IMR-90 (cell line): ENCODE results near the gene CAVIN4. TPM values are rescaled to one million over a fixed set of nuclear protein-coding genes. Genes with fewer than 3 reads are reported as not detected.

Source experiments
- ATAC-seq: fragments of 200-7000 bp; cut with Tn5 transposase; 2 replicates; pipeline ENCODE4 v1.9.1; 2020; ENCODE audit warnings: low read depth, mild to moderate bottlenecking, moderate library complexity
- BruUV-seq: library from RNA; stranded (reverse); fragments of 400-500 nt; replicated peaks from 2 replicates; lab custom pipeline; 2021; lab: Mats Ljungman, UMichigan
- CTCF ChIA-PET: fragments of 300-600 bp; formaldehyde crosslinking; extraction: SDS; loops from one replicate; lab custom pipeline; 2021; ENCODE audit warnings: antibody characterized with exemption; lab: Yijun Ruan, JAX
- POLR2A ChIA-PET: fragments of 300-600 bp; sonication (Branson Sonifier 250); formaldehyde crosslinking; loops from one replicate; lab custom pipeline; 2022; ENCODE audit warnings: antibody characterized with exemption; ENCODE audit not compliant: unreplicated experiment; lab: Charles Lee
- DNase-seq: peaks from one replicate; pipeline ENCODE4 v3.0.0; 2013
- H2AFZ ChIP-seq: replicated peaks from 2 replicates; pipeline ENCODE3; 2013; ENCODE audit warnings: low read length, mild to moderate bottlenecking; ENCODE audit not compliant: poor library complexity
- H2AK5ac ChIP-seq: 2 replicates; pipeline ENCODE4 v1.6.1; 2013; ENCODE audit warnings: low read depth, low read length, inconsistent platforms
- H2AK9ac ChIP-seq: replicated peaks from 2 replicates; pipeline ENCODE3; 2013; ENCODE audit warnings: mild to moderate bottlenecking, low read depth, low read length, moderate library complexity; ENCODE audit not compliant: poor library complexity
- H2BK120ac ChIP-seq: 2 replicates; pipeline ENCODE4 v1.6.1; 2013; ENCODE audit warnings: low read depth, low read length, inconsistent platforms
- H2BK15ac ChIP-seq: 3 replicates; pipeline ENCODE4 v1.6.1; 2013; ENCODE audit warnings: low read depth, low read length, inconsistent platforms
- H2BK20ac ChIP-seq: 2 replicates; pipeline ENCODE4 v1.6.1; 2013; ENCODE audit warnings: low read depth, mild to moderate bottlenecking, inconsistent platforms, low read length, moderate library complexity
- H2BK5ac ChIP-seq: 2 replicates; pipeline ENCODE4 v1.6.1; 2013; ENCODE audit warnings: mild to moderate bottlenecking, low read depth, low read length, inconsistent platforms; ENCODE audit not compliant: poor library complexity, severe bottlenecking
- H3K14ac ChIP-seq: replicated peaks from 2 replicates; pipeline ENCODE4 v1.6.1; 2013; ENCODE audit warnings: low read depth, low read length, inconsistent platforms
- H3K18ac ChIP-seq: 2 replicates; pipeline ENCODE4 v1.6.1; 2013; ENCODE audit warnings: low read depth, low read length, control low read depth
- H3K23ac ChIP-seq: 2 replicates; pipeline ENCODE4 v1.6.1; 2013; ENCODE audit warnings: low read depth, low read length, inconsistent platforms
- H3K27ac ChIP-seq: 2 replicates; pipeline ENCODE4 v1.5.1; 2013; ENCODE audit warnings: mild to moderate bottlenecking, control low read depth, low read length; ENCODE audit not compliant: insufficient read depth
- H3K27me3 ChIP-seq: 2 replicates; pipeline ENCODE4 v1.6.1; 2013; ENCODE audit warnings: low read length; ENCODE audit not compliant: control insufficient read depth, insufficient read depth
- H3K36me3 ChIP-seq: 2 replicates; pipeline ENCODE4 v1.6.1; 2013; ENCODE audit warnings: low read length, mixed read lengths; ENCODE audit not compliant: control insufficient read depth, insufficient read depth
- H3K4ac ChIP-seq: 2 replicates; pipeline ENCODE4 v1.6.1; 2013; ENCODE audit warnings: low read depth, low read length, inconsistent platforms
- H3K4me1 ChIP-seq: 2 replicates; pipeline ENCODE4 v1.6.1; 2013; ENCODE audit warnings: low read length, mixed read lengths; ENCODE audit not compliant: control insufficient read depth, insufficient read depth
- H3K4me2 ChIP-seq: 2 replicates; pipeline ENCODE4 v1.6.1; 2013; ENCODE audit warnings: low read depth, mild to moderate bottlenecking, control low read depth, low read length, moderate library complexity
- H3K4me3 ChIP-seq: 2 replicates; pipeline ENCODE4 v1.5.1; 2013; ENCODE audit warnings: low read depth, mild to moderate bottlenecking, control low read depth, low read length, moderate library complexity; ENCODE audit not compliant: insufficient read depth
- H3K56ac ChIP-seq: 2 replicates; pipeline ENCODE4 v1.6.1; 2013; ENCODE audit warnings: low read length, inconsistent platforms; ENCODE audit not compliant: insufficient read depth; ENCODE audit errors: extremely low read depth
- H3K79me1 ChIP-seq, 2 experiments: 2 replicates each; pipeline ENCODE4 v1.6.1; 2013; ENCODE audit warnings: low read length in 2 of 2, inconsistent platforms in 1 of 2, low read depth in 1 of 2
- H3K9ac ChIP-seq: 2 replicates; pipeline ENCODE4 v1.6.1; 2013; ENCODE audit warnings: low read depth, low read length, control low read depth
- H3K9me1 ChIP-seq: 2 replicates; pipeline ENCODE4 v1.6.1; 2013; ENCODE audit warnings: low read length, inconsistent platforms; ENCODE audit not compliant: insufficient read depth
- H3K9me3 ChIP-seq: 2 replicates; pipeline ENCODE4 v1.6.1; 2013; ENCODE audit warnings: low read length; ENCODE audit not compliant: control insufficient read depth, insufficient read depth
- H4K20me1 ChIP-seq: 2 replicates; pipeline ENCODE4 v1.6.1; 2013; ENCODE audit warnings: low read length, inconsistent platforms; ENCODE audit not compliant: insufficient read depth
- H4K5ac ChIP-seq: 2 replicates; pipeline ENCODE4 v1.6.1; 2013; ENCODE audit warnings: mild to moderate bottlenecking, low read depth, low read length, control low read depth
- H4K8ac ChIP-seq, 2 experiments: 2 replicates each; pipeline ENCODE4 v1.6.1; 2013; ENCODE audit warnings: low read depth in 2 of 2, low read length in 2 of 2, control low read depth in 1 of 2, inconsistent platforms in 1 of 2
- H4K91ac ChIP-seq: 2 replicates; pipeline ENCODE4 v1.6.1; 2013; ENCODE audit warnings: low read depth, low read length, inconsistent platforms; ENCODE audit not compliant: insufficient read depth
- CEBPB ChIP-seq: IDR thresholded peaks from 2 replicates; pipeline ENCODE4 v1.6.1; 2012; ENCODE audit warnings: low read depth, low read length, improper control_type of control experiment
- MAZ ChIP-seq: IDR thresholded peaks from 2 replicates; pipeline ENCODE4 v1.6.1; 2012; ENCODE audit warnings: low read depth, mild to moderate bottlenecking, low read length, improper control_type of control experiment, moderate library complexity, borderline replicate concordance
- NFE2L2 ChIP-seq: fragments of 150-350 bp; IDR thresholded peaks from 2 replicates; pipeline ENCODE4 v1.6.1; 2016; ENCODE audit warnings: low read depth, mild to moderate bottlenecking, low read length
- POLR2A ChIP-seq: IDR thresholded peaks from 2 replicates; pipeline ENCODE4 v1.6.1; 2012; ENCODE audit warnings: mild to moderate bottlenecking, low read depth, low read length
- RAD21 ChIP-seq: IDR thresholded peaks from 2 replicates; pipeline ENCODE4 v1.6.1; 2012; ENCODE audit warnings: low read length, improper control_type of control experiment
- RFX5 ChIP-seq: IDR thresholded peaks from 2 replicates; pipeline ENCODE4 v1.8.0; 2012; ENCODE audit warnings: low read depth, mild to moderate bottlenecking, low read length, moderate library complexity
- SMC3 ChIP-seq: fragments of 150-350 bp; IDR thresholded peaks from 2 replicates; pipeline ENCODE4 v1.6.1; 2016; ENCODE audit warnings: low read depth, mild to moderate bottlenecking, antibody characterized with exemption, low read length, moderate library complexity
- WGBS, 2 experiments: methylation state at CpG; one replicate each; pipeline versions ENCODE4 v1.1.5 to v1.1.7; 2013; ENCODE audit warnings: missing lambda C conversion rate in 2 of 2; ENCODE audit not compliant: insufficient read length in 1 of 2; ENCODE audit errors: extremely low coverage in 2 of 2; 5-methylcytosine and 5-hydroxymethylcytosine counted together
- dilution Hi-C: fragments of 300-500 bp; cut with HindIII; formaldehyde crosslinking; loops from one replicate; pipeline ENCODE4 v1.14.3; 2018; ENCODE audit warnings: low sequenced_read_pairs; ENCODE audit not compliant: unreplicated experiment
- in situ Hi-C: fragments of 300-500 bp; cut with MboI; formaldehyde crosslinking; loops from 3 replicates; pipeline ENCODE4 v1.14.3; 2019; ENCODE audit warnings: low sequenced_read_pairs, inconsistent platforms, mixed read lengths
- intact Hi-C: fragments of 100-400 bp; cut with micrococcal nuclease; formaldehyde crosslinking; loops from 2 replicates; pipeline ENCODE4 v1.10.0; 2022
- polyA plus RNA-seq, 3 experiments: library from polyadenylated mRNA; depleted of rRNA; stranded (reverse); fragments of >200 nt; gene quantifications; 2 replicates each; pipeline ENCODE4 v1.2.3, GENCODE V29; 2012; ENCODE audit warnings: low replicate concordance in 1 of 3
- total RNA-seq: library from RNA; depleted of rRNA; stranded (reverse); fragments of >200 nt; gene quantifications from 2 replicates; pipeline ENCODE4 v1.2.3, GENCODE V29; 2012
- TF ChIP-seq, protein P1 (sequence below): fragments of 150-350 bp; IDR thresholded peaks from 2 replicates; pipeline ENCODE4 v1.6.1; 2017; ENCODE audit warnings: mild to moderate bottlenecking, antibody characterized with exemption, low read length, low read depth
- TF ChIP-seq, protein P2 (sequence below): fragments of 150-350 bp; IDR thresholded peaks from 2 replicates; pipeline ENCODE4 v1.6.1; 2016; ENCODE audit warnings: low read depth, mild to moderate bottlenecking, low read length, moderate library complexity, borderline replicate concordance
- TF ChIP-seq, protein P3 (sequence below): conservative IDR thresholded peaks from 2 replicates; pipeline ENCODE4 v1.5.1; 2012; ENCODE audit warnings: mild to moderate bottlenecking, low read depth, low read length, improper control_type of control experiment

CAVIN4 gene
- total and polyA plus RNA-seq, 2 of the 4 experiments (the other 2 are of a cell fraction) = 2.2 to 2.6 TPM

DNA sequence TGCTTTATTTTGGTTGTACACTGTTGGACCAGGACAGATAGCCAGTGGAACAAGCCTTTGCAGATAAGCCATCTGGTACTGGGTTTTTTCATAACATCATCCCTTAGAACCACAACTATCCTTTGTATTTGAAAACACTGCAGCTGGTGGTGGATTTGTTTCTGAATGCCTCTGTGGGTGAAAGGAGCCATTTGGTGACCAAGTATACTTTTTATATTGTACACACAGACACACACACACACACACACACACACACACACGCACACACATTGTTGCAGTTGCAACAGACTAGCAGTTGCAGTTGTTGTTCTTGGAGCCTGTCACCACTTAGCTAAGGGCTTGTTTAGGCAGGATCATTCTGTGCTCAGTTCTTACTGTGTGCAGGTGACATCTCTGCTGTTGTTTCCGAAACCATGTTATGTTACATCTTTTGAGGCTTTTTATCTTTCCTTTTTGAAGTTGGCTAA lies 22.9 kb upstream of the CAVIN4 start:
- Histone ChIP-seq H3K79me1 (no peaks in the 10 kb centered on the region), H2AFZ (no peak overlapping the region), H3K4me1 (0 out of 2 replicates have a peak, but pooled peaks cover 1% of the 10 kb centered on the region), H3K56ac (no peak overlapping the region), H3K27me3 (no peaks in the 10 kb centered on the region), H3K4me2 (no peak overlapping the region), H4K91ac (no peak overlapping the region), H3K36me3 (no peaks in the 10 kb centered on the region), H2BK15ac (no peak overlapping the region), H2BK5ac (no peak overlapping the region), H2AK5ac (no peak overlapping the region), H3K4ac (no peak overlapping the region), H3K9me3 (no peaks in the 10 kb centered on the region), H4K8ac (no peak overlapping the region), H3K27ac (no peak overlapping the region), H3K18ac (no peak overlapping the region), H2BK20ac (no peak overlapping the region), H3K9ac (no peak overlapping the region), H3K4me3 (no peak overlapping the region), H3K14ac (no peak overlapping the region), H2AK9ac (no peak overlapping the region), H3K9me1 (0 out of 2 replicates have a peak, but pooled peaks cover 3% of the 10 kb centered on the region), H4K5ac (no peak overlapping the region), H2BK120ac (no peak overlapping the region), H4K20me1 (no peaks in the 10 kb centered on the region), H3K23ac (no peak overlapping the region)
- ChIA-PET POLR2A (no interaction called here), CTCF (interaction anchor here (0.5 kb wide), 1 partner anchor 342 kb away, joined by 3 read pairs; no protein-coding TSS in a partner anchor)
- peak; percentile 69 for ATAC-seq
- in situ Hi-C loops (no loop called here), dilution Hi-C loops (no loop called here), intact Hi-C loops (no loop called here)
- DNase-seq = peak; percentile 64
- no CpG with 5 or more reads among the region's 2 CpGs for WGBS, 2 experiments
- no TSS peak for BruUV-seq
- TF ChIP-seq, protein P1, sequence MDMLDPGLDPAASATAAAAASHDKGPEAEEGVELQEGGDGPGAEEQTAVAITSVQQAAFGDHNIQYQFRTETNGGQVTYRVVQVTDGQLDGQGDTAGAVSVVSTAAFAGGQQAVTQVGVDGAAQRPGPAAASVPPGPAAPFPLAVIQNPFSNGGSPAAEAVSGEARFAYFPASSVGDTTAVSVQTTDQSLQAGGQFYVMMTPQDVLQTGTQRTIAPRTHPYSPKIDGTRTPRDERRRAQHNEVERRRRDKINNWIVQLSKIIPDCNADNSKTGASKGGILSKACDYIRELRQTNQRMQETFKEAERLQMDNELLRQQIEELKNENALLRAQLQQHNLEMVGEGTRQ = no peak
- no peak for TF ChIP-seq MAZ
- no peak for TF ChIP-seq CEBPB
- TF ChIP-seq SMC3 = no peak
- TF ChIP-seq, protein P2, sequence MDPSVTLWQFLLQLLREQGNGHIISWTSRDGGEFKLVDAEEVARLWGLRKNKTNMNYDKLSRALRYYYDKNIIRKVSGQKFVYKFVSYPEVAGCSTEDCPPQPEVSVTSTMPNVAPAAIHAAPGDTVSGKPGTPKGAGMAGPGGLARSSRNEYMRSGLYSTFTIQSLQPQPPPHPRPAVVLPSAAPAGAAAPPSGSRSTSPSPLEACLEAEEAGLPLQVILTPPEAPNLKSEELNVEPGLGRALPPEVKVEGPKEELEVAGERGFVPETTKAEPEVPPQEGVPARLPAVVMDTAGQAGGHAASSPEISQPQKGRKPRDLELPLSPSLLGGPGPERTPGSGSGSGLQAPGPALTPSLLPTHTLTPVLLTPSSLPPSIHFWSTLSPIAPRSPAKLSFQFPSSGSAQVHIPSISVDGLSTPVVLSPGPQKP = no peak
- no peak for TF ChIP-seq RAD21
- no peak for TF ChIP-seq POLR2A
- TF ChIP-seq RFX5 = no peak
- TF ChIP-seq, protein P3, sequence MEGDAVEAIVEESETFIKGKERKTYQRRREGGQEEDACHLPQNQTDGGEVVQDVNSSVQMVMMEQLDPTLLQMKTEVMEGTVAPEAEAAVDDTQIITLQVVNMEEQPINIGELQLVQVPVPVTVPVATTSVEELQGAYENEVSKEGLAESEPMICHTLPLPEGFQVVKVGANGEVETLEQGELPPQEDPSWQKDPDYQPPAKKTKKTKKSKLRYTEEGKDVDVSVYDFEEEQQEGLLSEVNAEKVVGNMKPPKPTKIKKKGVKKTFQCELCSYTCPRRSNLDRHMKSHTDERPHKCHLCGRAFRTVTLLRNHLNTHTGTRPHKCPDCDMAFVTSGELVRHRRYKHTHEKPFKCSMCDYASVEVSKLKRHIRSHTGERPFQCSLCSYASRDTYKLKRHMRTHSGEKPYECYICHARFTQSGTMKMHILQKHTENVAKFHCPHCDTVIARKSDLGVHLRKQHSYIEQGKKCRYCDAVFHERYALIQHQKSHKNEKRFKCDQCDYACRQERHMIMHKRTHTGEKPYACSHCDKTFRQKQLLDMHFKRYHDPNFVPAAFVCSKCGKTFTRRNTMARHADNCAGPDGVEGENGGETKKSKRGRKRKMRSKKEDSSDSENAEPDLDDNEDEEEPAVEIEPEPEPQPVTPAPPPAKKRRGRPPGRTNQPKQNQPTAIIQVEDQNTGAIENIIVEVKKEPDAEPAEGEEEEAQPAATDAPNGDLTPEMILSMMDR = no peak
- TF ChIP-seq NFE2L2 = no peak
